Activated CD8-positive, alpha-beta T cell treated with anti-CD3 and anti-CD28 coated beads for 36 hours (primary cell): ENCODE data around the gene IQGAP3. TPM values are rescaled to one million over a fixed set of nuclear protein-coding genes. Genes with fewer than 3 reads are reported as not detected.
A peak's percentile ranks its signal among the peaks of the same experiment; 100 is the strongest.

Experiments used
- ATAC-seq: fragments of 200-7000 bp; cut with Tn5 transposase; one replicate; pipeline ENCODE4 v1.10.0; 2021; ENCODE audit warnings: mild to moderate bottlenecking, moderate library complexity
- CTCF ChIA-PET: fragments of 350-600 bp; sonication (Branson Sonifier 250); formaldehyde crosslinking; loops from one replicate; lab custom pipeline; 2021; ENCODE audit warnings: antibody characterized with exemption; lab: Charles Lee
- POLR2A ChIA-PET: fragments of 350-600 bp; sonication (Branson Sonifier 250); formaldehyde crosslinking; loops from one replicate; lab custom pipeline; 2021; ENCODE audit warnings: antibody characterized with exemption; lab: Charles Lee
- DNase-seq: peaks from one replicate; pipeline ENCODE4 v3.0.0-alpha.2; 2020
- H3K27ac Mint-ChIP-seq: one replicate; pipeline ENCODE4 v1.8.0; 2021; ENCODE audit warnings: mild to moderate bottlenecking, mixed read lengths
- H3K27me3 Mint-ChIP-seq: one replicate; pipeline ENCODE4 v1.8.0; 2021; ENCODE audit warnings: mixed read lengths
- H3K36me3 Mint-ChIP-seq: one replicate; pipeline ENCODE4 v1.8.0; 2021; ENCODE audit warnings: low read depth, mixed read lengths
- H3K4me1 Mint-ChIP-seq: one replicate; pipeline ENCODE4 v1.8.0; 2021; ENCODE audit warnings: low read depth, mixed read lengths
- H3K4me3 Mint-ChIP-seq: one replicate; pipeline ENCODE4 v1.8.0; 2021; ENCODE audit warnings: mild to moderate bottlenecking, moderate library complexity, mixed read lengths
- H3K9me3 Mint-ChIP-seq: one replicate; pipeline ENCODE4 v1.8.0; 2021; ENCODE audit warnings: mixed read lengths
- CTCF ChIP-seq: fragments of 200-600 bp; IDR thresholded peaks from one replicate; pipeline ENCODE4 v1.8.0; 2022; ENCODE audit warnings: antibody characterized with exemption, mild to moderate bottlenecking
- intact Hi-C: fragments of 100-400 bp; cut with micrococcal nuclease; formaldehyde crosslinking; loops from one replicate; pipeline ENCODE4 v1.10.0; 2022
- total RNA-seq, 2 experiments: library from RNA; stranded (reverse); gene quantifications; one replicate each; pipeline ENCODE4 v1.2.3, GENCODE V29; 2021

The IQGAP3 gene
- total RNA-seq, 2 experiments from 2014 or later = 14.4 to 14.9 TPM

DNA sequence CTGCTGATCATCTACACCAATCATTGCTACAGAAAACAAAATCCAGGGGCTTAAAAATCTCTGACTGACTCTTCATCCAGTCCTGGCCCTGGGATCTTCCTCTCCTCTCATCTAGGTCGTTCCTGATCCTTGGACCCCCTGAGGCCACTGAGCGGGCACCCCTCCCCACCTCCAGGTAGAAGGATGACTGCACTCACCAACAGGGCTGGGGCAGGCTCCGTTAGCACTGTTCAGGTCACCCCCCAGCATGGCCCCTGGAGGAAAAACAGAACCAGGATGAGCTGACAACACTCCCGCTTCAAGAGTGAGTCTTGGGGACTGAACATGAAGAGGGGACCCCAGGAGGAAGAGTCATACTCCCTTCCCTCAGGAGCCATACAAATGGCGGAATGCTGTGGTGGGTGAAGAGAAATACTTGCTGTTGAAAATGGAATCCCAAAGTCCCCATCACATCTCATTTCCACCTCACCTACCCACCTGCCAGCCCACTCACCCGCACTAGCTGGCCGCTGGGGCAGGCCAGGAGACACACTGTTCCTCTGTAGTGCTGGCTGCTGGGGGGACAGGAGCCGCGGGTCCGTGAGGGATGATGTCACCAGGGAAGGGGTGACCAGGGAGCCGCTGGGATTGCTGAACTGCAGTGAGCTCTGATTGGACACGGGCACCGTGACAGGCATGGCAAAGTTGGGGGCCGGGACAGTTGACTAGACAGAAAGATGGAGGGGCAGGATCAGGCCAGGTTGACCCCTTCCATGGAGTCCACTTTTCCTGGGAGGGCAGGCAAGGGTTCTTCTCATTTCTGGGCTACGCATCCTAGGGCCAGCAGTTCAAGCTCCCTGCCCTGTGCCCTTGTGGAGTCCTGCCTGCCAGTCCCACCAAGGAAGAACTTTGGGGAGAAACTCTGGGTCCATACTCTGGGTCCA lies 93.0 kb downstream of the IQGAP3 start:
- H3K9me3 Mint-ChIP-seq = no peaks in the 10 kb centered on the region
- no peak for TF ChIP-seq CTCF
- no peaks in the 10 kb centered on the region for H3K27me3 Mint-ChIP-seq
- ChIA-PET POLR2A (interaction anchor here (2.0 to 15.0 kb wide), 3 partner anchors 8 to 45 kb away, joined by 7 to 245 read pairs (median 7); partner anchors contain the start of gene MEF2D), CTCF (interaction anchor here (1.1 to 14.3 kb wide), 7 partner anchors 12 to 112 kb away, joined by 3 to 220 read pairs (median 14); partner anchors contain the start of genes MEF2D and NAXE)
- H3K4me1 Mint-ChIP-seq = peaks cover 58% of the 10 kb centered on the region
- H3K36me3 Mint-ChIP-seq = peaks cover 57% of the 10 kb centered on the region
- peak overlapping the region; percentile 22 for H3K27ac Mint-ChIP-seq
- H3K4me3 Mint-ChIP-seq = no peak overlapping the region
- ATAC-seq (no peak), DNase-seq (no peak)
- intact Hi-C loops = loop anchor here (1.0 kb wide), 1 partner anchor 129 kb away; no protein-coding TSS in a partner anchor

DNA sequence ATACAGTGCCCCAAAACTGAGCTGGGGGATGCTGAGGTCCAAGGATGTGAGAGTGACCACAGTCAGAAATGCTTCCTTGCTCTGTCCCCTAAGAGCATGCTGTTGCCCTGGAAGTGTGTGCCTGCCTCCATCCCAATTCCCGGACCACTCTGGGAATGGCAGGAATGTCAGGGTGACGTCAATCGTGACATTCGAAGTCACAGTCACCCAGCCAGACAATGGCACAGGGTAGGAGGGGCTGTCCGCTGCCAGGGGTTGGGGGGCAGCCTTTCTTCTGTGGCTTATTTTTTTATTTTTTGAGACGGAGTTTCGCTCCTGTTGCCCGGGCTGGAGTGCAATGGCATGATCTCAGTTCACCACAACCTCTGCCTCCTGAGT lies 94.1 kb downstream of the IQGAP3 start:
- ChIA-PET POLR2A (interaction anchor here (0.8 to 1.2 kb wide), 2 partner anchors 21 to 23 kb away, joined by 4 read pairs; no protein-coding TSS in a partner anchor), CTCF (no interaction called here)
- intact Hi-C loops = no loop called here
- Mint-ChIP-seq H3K27me3 (no peaks in the 10 kb centered on the region), H3K36me3 (peaks cover 66% of the 10 kb centered on the region), H3K4me3 (no peak overlapping the region), H3K4me1 (peaks cover 57% of the 10 kb centered on the region), H3K9me3 (no peaks in the 10 kb centered on the region), H3K27ac (peak overlapping the region; percentile 23)
- ATAC-seq (no peak), DNase-seq (no peak)
- TF ChIP-seq CTCF = no peak

- Mint-ChIP-seq H3K36me3 (peaks cover 67% of the 10 kb centered on the region), H3K4me3 (no peak overlapping the region), H3K4me1 (peaks cover 56% of the 10 kb centered on the region), H3K9me3 (no peaks in the 10 kb centered on the region), H3K27me3 (no peaks in the 10 kb centered on the region), H3K27ac (peak overlapping the region; percentile 23)
- ChIA-PET POLR2A (interaction anchor here (0.8 to 1.3 kb wide), 4 partner anchors 12 to 69 kb away, joined by 3 to 4 read pairs (median 4); no protein-coding TSS in a partner anchor), CTCF (interaction anchor here (1.8 to 2.0 kb wide), 2 partner anchors 27 to 92 kb away, joined by 6 to 10 read pairs; no protein-coding TSS in a partner anchor)
- ATAC-seq = no peak
- TF ChIP-seq CTCF = no peak
- DNase-seq = no peak
- intact Hi-C loops = no loop called here
These were observed 94.7 kb downstream of the IQGAP3 start for GRCh38 chr1:156477526-156478249.

- H3K4me1 Mint-ChIP-seq = peaks cover 46% of the 10 kb centered on the region
- peak; percentile 21 for ATAC-seq
- intact Hi-C loops = no loop called here
- no peaks in the 10 kb centered on the region for H3K27me3 Mint-ChIP-seq
- H3K27ac Mint-ChIP-seq = peak overlapping the region; percentile 23
- H3K9me3 Mint-ChIP-seq = no peaks in the 10 kb centered on the region
- POLR2A ChIA-PET = interaction anchor here (0.9 to 1.3 kb wide), 6 partner anchors 8 to 124 kb away, joined by 3 to 5 read pairs (median 3); partner anchors contain the start of gene GPATCH4
- H3K36me3 Mint-ChIP-seq = peaks cover 62% of the 10 kb centered on the region
- H3K4me3 Mint-ChIP-seq = no peak overlapping the region
- DNase-seq = peak; percentile 54
- CTCF ChIA-PET = interaction anchor here (1.8 to 2.0 kb wide), 2 partner anchors 28 to 91 kb away, joined by 6 to 10 read pairs; no protein-coding TSS in a partner anchor
- TF ChIP-seq CTCF = no peak
These were observed 95.7 kb downstream of the IQGAP3 start for GRCh38 chr1:156476501-156477298.
